HG02973 (cell line): ENCODE data around the gene NEURL4.
"Not testable (repeated sequence)": the region's sequence is repeated elsewhere in the genome, so short reads cannot be mapped to it uniquely, and the experiment has no call there.

Source experiments
- ATAC-seq: cut with Tn5 transposase; IDR thresholded peaks from one replicate; pipeline ENCODE4 v1.9.1; 2021; ENCODE audit warnings: moderate library complexity; ENCODE audit not compliant: unreplicated experiment

Gene NEURL4

GRCh38 chr17:7347630-7348477, 18.7 kb upstream of the NEURL4 start:
- no peak for ATAC-seq

- ATAC-seq, result no peak
Measured at GRCh38 chr17:7346761-7347614, 17.9 kb upstream of the NEURL4 start.

- no peak for ATAC-seq
Measured at GRCh38 chr17:7343250-7343649, 14.1 kb upstream of the NEURL4 start.

- ATAC-seq, result no peak
Measured at GRCh38 chr17:7341842-7342241, 12.7 kb upstream of the NEURL4 start.

GRCh38 chr17:7340179-7340578, 11.0 kb upstream of the NEURL4 start:
- ATAC-seq, result no peak

- ATAC-seq, result not testable (repeated sequence)
Measured at GRCh38 chr17:7337600-7337999, 8.5 kb upstream of the NEURL4 start.

- ATAC-seq, result peak; percentile 62
Measured at GRCh38 chr17:7336240-7337175, 7.4 kb upstream of the NEURL4 start, which contains the start of gene ACAP1. Gene ACAP1 (plus strand): TSS chr17:7336529. CDS start chr17:7336735, 206 bp downstream.

GRCh38 chr17:7335765-7336164, 6.6 kb upstream of the NEURL4 start:
- ATAC-seq, result not testable (repeated sequence)

GRCh38 chr17:7334938-7335538, 5.9 kb upstream of the NEURL4 start:
- ATAC-seq, result no peak

GRCh38 chr17:7332600-7333069, 3.5 kb upstream of the NEURL4 start:
- ATAC-seq, result not testable (repeated sequence)

GRCh38 chr17:7332111-7332510, 3.0 kb upstream of the NEURL4 start:
- no peak for ATAC-seq

GRCh38 chr17:7330638-7331015, 1.5 kb upstream of the NEURL4 start:
- ATAC-seq, result no peak

- ATAC-seq, result peak; percentile 33
Measured at GRCh38 chr17:7329997-7330637, 982 bp upstream of the NEURL4 start.

- ATAC-seq, result peak; percentile 58
Measured at GRCh38 chr17:7329374-7329996, 350 bp upstream of the NEURL4 start.

- ATAC-seq, result no peak
Measured at GRCh38 chr17:7328009-7328408, 1.1 kb downstream of the NEURL4 start.

- ATAC-seq, result no peak
Measured at GRCh38 chr17:7327501-7327900, 1.6 kb downstream of the NEURL4 start.

- no peak for ATAC-seq
Measured at GRCh38 chr17:7327056-7327455, 2.1 kb downstream of the NEURL4 start.

GRCh38 chr17:7326186-7326585, 2.9 kb downstream of the NEURL4 start:
- ATAC-seq, result no peak

- ATAC-seq, result no peak
Measured at GRCh38 chr17:7325031-7325528, 4.1 kb downstream of the NEURL4 start.
